Body of pancreas (tissue), 4 donors: ENCODE results near the gene PTGES2. TPM values are rescaled to one million over a fixed set of nuclear protein-coding genes. Genes with fewer than 3 reads are reported as not detected.

Source experiments
- ATAC-seq: fragments of 150-250 bp; one replicate; pipeline ENCODE4 v1.9.1; 2016
- DNase-seq, 4 donors: peaks; one replicate each; pipeline ENCODE4 v3.0.0-alpha.2; 2019
- H3K27ac ChIP-seq, 4 donors: fragments of 200-600 bp; sonication (generic); 1 replicate in 3 of 4; 2 replicates in 1 of 4; pipeline versions ENCODE4 v1.5.1 to v1.6.1; 2016 to 2019; ENCODE audit warnings: mild to moderate bottlenecking in 1 of 4, mixed read lengths in 1 of 4, moderate library complexity in 1 of 4
- H3K27me3 ChIP-seq, 2 donors: fragments of 200-600 bp; sonication (generic); one replicate each; pipeline ENCODE4 v1.6.0; 2016; ENCODE audit warnings: mild to moderate bottlenecking in 1 of 2
- H3K36me3 ChIP-seq, 2 donors: fragments of 200-600 bp; sonication (generic); replicated peaks in 1 of 2; 2 replicates each; pipeline ENCODE4 v1.5.1; 2016; ENCODE audit warnings: low read depth in 2 of 2; ENCODE audit not compliant: insufficient read depth in 1 of 2
- H3K4me1 ChIP-seq: fragments of 200-600 bp; sonication (generic); one replicate; pipeline ENCODE4 v1.6.0; 2016
- H3K4me3 ChIP-seq, 2 donors: fragments of 200-600 bp; sonication (generic); 1 replicate in 1 of 2; 2 replicates in 1 of 2; pipeline ENCODE4 v1.5.1; 2016 to 2019
- H3K9me3 ChIP-seq, 3 donors: fragments of 200-600 bp; sonication (generic); 1 replicate in 2 of 3; 2 replicates in 1 of 3; pipeline ENCODE4 v1.5.1; 2016
- POLR2A ChIP-seq, 3 donors: fragments of 450-650 bp; IDR thresholded peaks; one replicate each; pipeline ENCODE4 v1.6.1; 2016; ENCODE audit warnings: antibody characterized with exemption in 3 of 3, mild to moderate bottlenecking in 2 of 3
- WGBS, 2 donors: methylation state at CpG; one replicate each; pipeline ENCODE4 v1.1.5; 2017; 5-methylcytosine and 5-hydroxymethylcytosine counted together
- intact Hi-C: fragments of 100-400 bp; cut with DNase I; formaldehyde crosslinking; loops from one replicate; pipeline ENCODE4 v1.15.1; 2023
- total RNA-seq, 2 donors: library from RNA; depleted of rRNA; stranded (reverse); fragments of >200 nt; gene quantifications; one replicate each; pipeline ENCODE4 v1.1.0, GENCODE V29; 2016
- TF ChIP-seq, protein P1 (sequence below), 7 experiments: fragments of 450-650 bp in 4 of 7; fragments of 200-600 bp in 3 of 7; sonication (generic) in 3 of 7; IDR thresholded peaks; one replicate each; pipeline ENCODE4 v1.5.1; 2016 to 2019; ENCODE audit warnings: antibody characterized with exemption in 7 of 7

PTGES2 gene
- total RNA-seq, 2 donors from 2014 or later, result 55.8 to 145 TPM

DNA sequence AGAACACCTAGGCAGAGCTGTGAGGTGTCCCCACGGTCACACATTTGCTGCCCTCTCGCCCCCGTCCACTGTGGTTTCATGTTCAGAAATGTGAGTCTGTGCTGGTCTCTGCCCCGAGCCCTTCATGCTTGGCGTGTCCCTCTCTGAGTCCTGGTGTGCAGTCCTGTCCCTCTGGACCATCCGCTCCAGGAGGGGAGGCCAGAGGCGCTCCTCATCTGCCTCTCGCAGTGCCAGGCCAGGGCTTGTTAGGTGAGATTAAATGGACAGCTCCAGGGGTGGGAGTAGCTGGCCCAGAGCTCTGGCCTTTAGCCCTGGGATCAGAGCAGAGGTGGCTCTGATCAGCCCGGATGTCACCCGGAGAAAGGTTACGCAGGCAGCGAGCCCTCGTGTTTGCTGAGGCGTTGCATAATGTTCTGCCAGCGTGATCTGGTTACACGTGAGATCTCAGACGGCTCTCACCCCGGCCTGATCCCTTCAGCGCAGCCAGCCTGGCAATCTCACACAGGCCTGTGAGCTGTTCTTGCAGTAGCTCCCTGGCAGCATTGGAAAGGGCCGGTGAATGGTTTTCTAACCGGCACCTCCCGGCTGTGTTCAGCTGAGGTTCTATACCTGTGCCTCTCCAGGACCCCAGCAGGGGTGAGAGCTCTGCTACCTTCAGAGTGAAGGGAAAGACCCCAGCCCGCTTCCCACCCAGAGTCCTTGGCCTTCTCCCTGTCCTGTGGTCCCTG lies 24.5 kb downstream of the PTGES2 start:
- Histone ChIP-seq H3K36me3 (peaks cover 21 to 29% of the 10 kb centered on the region in 2 donors), H3K27ac (peak overlapping the region; percentile 88 to 98 (median 94)), H3K4me1 (peaks cover 80% of the 10 kb centered on the region), H3K4me3 (no peak overlapping the region), H3K9me3 (no peaks in the 10 kb centered on the region), H3K27me3 (no peaks in the 10 kb centered on the region)
- WGBS, 2 donors, result 56 to 74% methylated on average over 9 to 23 of the region's 23 CpGs
- peak; percentile 59 to 81 (median 78) for TF ChIP-seq POLR2A (IDR thresholded peaks at IDR 0.05)
- TF ChIP-seq, protein P1, sequence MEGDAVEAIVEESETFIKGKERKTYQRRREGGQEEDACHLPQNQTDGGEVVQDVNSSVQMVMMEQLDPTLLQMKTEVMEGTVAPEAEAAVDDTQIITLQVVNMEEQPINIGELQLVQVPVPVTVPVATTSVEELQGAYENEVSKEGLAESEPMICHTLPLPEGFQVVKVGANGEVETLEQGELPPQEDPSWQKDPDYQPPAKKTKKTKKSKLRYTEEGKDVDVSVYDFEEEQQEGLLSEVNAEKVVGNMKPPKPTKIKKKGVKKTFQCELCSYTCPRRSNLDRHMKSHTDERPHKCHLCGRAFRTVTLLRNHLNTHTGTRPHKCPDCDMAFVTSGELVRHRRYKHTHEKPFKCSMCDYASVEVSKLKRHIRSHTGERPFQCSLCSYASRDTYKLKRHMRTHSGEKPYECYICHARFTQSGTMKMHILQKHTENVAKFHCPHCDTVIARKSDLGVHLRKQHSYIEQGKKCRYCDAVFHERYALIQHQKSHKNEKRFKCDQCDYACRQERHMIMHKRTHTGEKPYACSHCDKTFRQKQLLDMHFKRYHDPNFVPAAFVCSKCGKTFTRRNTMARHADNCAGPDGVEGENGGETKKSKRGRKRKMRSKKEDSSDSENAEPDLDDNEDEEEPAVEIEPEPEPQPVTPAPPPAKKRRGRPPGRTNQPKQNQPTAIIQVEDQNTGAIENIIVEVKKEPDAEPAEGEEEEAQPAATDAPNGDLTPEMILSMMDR (IDR thresholded peaks at IDR 0.05), result no peak
- DNase-seq (peak; percentile 89 to 95 (median 93)), ATAC-seq (peak; percentile 47)
- intact Hi-C loops, result no loop called here

DNA sequence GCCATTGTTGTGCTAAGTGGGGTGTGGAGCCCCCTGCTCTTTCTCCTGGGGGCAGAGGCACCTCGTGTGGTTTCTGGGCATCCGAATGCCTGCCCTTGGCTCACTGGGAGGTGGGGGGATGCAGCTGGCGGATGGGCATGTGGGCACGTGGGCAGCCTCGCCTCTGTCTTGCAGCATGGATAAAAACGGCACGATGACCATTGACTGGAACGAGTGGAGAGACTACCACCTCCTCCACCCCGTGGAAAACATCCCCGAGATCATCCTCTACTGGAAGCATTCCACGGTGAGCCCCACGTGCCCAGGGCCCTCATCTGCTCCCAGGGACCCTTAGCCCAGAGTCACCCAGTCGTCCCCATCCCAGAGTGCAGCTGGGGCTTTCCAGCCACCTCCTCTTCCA lies 25.3 kb downstream of the PTGES2 start:
- H3K4me1 ChIP-seq, result peaks cover 85% of the 10 kb centered on the region
- ATAC-seq (no peak), DNase-seq (peak in 1 of 4 donors; percentile 4)
- intact Hi-C loops, result no loop called here
- peak overlapping the region; percentile 88 to 98 (median 94) for H3K27ac ChIP-seq
- WGBS, 2 donors, result 83 to 89% methylated on average over 13 of the region's 13 CpGs
- no peaks in the 10 kb centered on the region for H3K9me3 ChIP-seq
- TF ChIP-seq, protein P1 (IDR thresholded peaks at IDR 0.05), result no peak
- TF ChIP-seq POLR2A (IDR thresholded peaks at IDR 0.05), result no peak
- peaks cover 15 to 21% of the 10 kb centered on the region in 2 donors for H3K36me3 ChIP-seq
- no peaks in the 10 kb centered on the region for H3K27me3 ChIP-seq
- H3K4me3 ChIP-seq, result no peak overlapping the region

DNA sequence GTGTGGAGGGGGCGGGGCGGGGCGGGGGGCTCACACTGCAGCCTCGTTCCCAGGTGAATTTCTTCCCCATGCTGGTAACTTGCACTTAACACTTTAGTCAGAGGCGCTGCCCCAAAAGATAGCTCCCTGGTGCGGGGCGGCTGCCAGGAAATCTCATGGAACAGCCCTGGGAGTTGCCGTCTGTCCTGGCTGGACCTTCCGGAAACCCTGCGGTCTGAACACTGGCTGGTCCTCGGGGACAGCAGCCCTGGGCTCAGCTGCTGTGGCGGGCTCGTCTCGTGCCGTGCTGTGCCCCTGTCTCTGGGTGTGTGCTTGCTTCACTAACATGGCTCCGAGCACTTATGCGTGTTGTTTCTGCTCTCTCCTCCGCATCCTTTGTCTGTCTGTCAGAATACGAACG lies 25.8 kb downstream of the PTGES2 start:
- peaks cover 11 to 16% of the 10 kb centered on the region in 2 donors for H3K36me3 ChIP-seq
- H3K4me1 ChIP-seq, result peaks cover 85% of the 10 kb centered on the region
- WGBS, 2 donors, result 75 to 90% methylated on average over 9 to 20 of the region's 20 CpGs
- H3K4me3 ChIP-seq, result no peak overlapping the region
- TF ChIP-seq POLR2A (IDR thresholded peaks at IDR 0.05), result no peak
- TF ChIP-seq, protein P1 (IDR thresholded peaks at IDR 0.05), result no peak
- ATAC-seq (no peak), DNase-seq (peak in 2 of 4 donors; percentile 23 to 24)
- H3K9me3 ChIP-seq, result no peaks in the 10 kb centered on the region
- no peaks in the 10 kb centered on the region for H3K27me3 ChIP-seq
- intact Hi-C loops, result no loop called here
- H3K27ac ChIP-seq, result peak overlapping the region; percentile 88 to 98 (median 94)

DNA sequence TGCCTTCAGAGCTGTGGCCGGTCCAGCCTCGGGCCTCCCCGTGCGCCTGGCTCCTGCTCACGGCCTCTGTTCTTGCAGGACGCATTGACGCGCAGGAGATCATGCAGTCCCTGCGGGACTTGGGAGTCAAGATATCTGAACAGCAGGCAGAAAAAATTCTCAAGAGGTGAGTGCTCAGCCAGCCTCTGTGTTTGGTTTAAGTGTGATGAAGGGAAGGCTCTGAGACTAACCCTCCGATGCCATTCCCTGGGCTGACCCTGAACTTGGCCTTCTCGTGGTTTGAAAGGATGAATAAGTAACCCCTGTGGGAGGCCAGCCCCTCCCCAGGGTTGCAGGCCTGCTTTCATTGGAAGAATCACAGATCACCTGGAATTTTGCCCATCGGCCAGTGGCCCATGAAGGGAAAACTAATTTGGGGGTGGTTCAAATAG lies 26.3 kb downstream of the PTGES2 start:
- Histone ChIP-seq H3K4me3 (no peak overlapping the region), H3K27ac (peak overlapping the region; percentile 88 to 98 (median 94)), H3K9me3 (no peaks in the 10 kb centered on the region), H3K36me3 (peaks cover 7 to 11% of the 10 kb centered on the region in 2 donors), H3K4me1 (peaks cover 85% of the 10 kb centered on the region), H3K27me3 (no peaks in the 10 kb centered on the region)
- ATAC-seq, result no peak
- TF ChIP-seq POLR2A (IDR thresholded peaks at IDR 0.05), result no peak
- TF ChIP-seq, protein P1 (IDR thresholded peaks at IDR 0.05), result no peak
- WGBS, 2 donors, result 71 to 75% methylated on average over 12 of the region's 12 CpGs
- peak in 2 of 4 donors; percentile 11 to 19 for DNase-seq
- intact Hi-C loops, result no loop called here
